ENCODE results near the gene OXA1L.

OXA1L gene

DNA sequence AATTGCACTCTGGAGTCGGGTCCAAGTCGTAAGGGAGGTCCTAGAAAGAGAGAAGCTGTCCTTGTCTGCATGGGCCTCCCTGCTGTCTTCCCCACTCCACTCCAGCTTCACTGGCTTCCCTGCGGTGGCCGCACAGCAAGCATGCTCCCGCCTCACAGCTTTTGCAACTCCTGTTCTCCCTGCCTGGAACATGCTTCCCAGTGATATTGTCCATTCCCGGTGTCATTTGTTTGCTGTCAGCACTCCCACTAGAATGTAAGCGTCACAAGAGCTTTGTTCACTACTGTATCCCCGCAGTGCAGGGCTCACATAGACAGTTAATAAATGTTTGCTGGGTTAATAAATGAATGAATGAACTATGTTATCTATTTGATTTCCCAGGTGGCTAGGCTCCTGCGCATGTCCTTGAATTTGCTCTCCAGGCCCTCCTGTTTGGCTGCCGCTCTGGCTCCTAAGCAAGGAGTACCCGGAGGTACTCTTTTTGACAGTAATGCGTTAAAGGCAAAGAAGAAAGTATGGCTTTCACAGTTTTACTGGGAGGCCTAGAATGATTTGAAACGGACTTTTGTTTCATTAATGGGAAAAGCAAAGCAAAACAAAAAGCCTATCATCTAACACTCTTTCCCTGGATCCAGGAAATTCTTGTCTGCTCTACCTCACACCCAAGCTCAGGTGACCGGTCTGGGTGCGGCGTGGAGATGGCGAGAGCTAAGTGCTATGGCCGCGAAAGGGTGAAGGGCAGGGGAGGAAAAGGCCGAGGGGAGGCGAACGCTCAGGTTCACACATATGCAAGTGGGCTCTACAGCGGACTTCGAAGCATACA is 54.9 kb downstream of the OXA1L start:
- FAIRE-seq (no peak), DNase-seq (ENCODE audit: extremely low spot score, insufficient read length, low read depth) (no peak)

- FAIRE-seq (no peak), DNase-seq (ENCODE audit: extremely low spot score, insufficient read length, low read depth) (no peak)
These were observed 55.6 kb downstream of the OXA1L start for GRCh38 chr14:22822016-22822570.
